Spinal cord (tissue), 10 donors: Measurements from ENCODE around the gene GIMAP4. TPM values are rescaled to one million over a fixed set of nuclear protein-coding genes. Genes with fewer than 3 reads are reported as not detected.

ENCODE experiments used
- DNase-seq, 6 donors: peaks; one replicate each; pipeline versions ENCODE4 v3.0.0 to v3.0.0-alpha.2; 2013 to 2015; ENCODE audit warnings: low spot score in 6 of 6, low read depth in 4 of 6
- H3K27ac ChIP-seq: one replicate; pipeline ENCODE4 v1.5.1; 2013; ENCODE audit warnings: low read depth, low read length, control low read depth
- H3K27me3 ChIP-seq: one replicate; pipeline ENCODE4 v1.6.1; 2013; ENCODE audit warnings: low read length; ENCODE audit not compliant: control insufficient read depth, insufficient read depth
- H3K36me3 ChIP-seq: one replicate; pipeline ENCODE4 v1.6.1; 2013; ENCODE audit warnings: low read length; ENCODE audit not compliant: control insufficient read depth, insufficient read depth
- H3K4me1 ChIP-seq: one replicate; pipeline ENCODE4 v1.6.1; 2013; ENCODE audit warnings: low read length; ENCODE audit not compliant: control insufficient read depth, insufficient read depth
- H3K4me3 ChIP-seq: one replicate; pipeline ENCODE4 v1.5.1; 2013; ENCODE audit warnings: low read depth, low read length, control low read depth
- H3K9me3 ChIP-seq: one replicate; pipeline ENCODE4 v1.6.1; 2013; ENCODE audit warnings: low read length; ENCODE audit not compliant: control insufficient read depth, insufficient read depth
- WGBS: methylation state at CpG from one replicate; pipeline ENCODE4 v1.1.5; 2013; ENCODE audit warnings: missing lambda C conversion rate; ENCODE audit not compliant: insufficient coverage; 5-methylcytosine and 5-hydroxymethylcytosine counted together
- polyA plus RNA-seq, 2 donors: library from polyadenylated mRNA; unstranded; fragments of 120-200 nt; gene quantifications; one replicate each; pipeline ENCODE4 v1.2.1, GENCODE V29; 2013; ENCODE audit not compliant: insufficient read length in 2 of 2
- total RNA-seq, 2 donors: library from RNA; depleted of rRNA in 1 of 2; stranded (reverse); fragments of 120-200 nt in 1 of 2; fragments of >200 nt in 1 of 2; gene quantifications; one replicate each; pipeline versions ENCODE4 v1.2.3 to v1.2.4, GENCODE V29; 2013 to 2014
- donor health status: healthy.

Gene GIMAP4
- total and polyA plus RNA-seq, 4 donors, result 14.8 to 46.2 (median 21.3) TPM

DNA sequence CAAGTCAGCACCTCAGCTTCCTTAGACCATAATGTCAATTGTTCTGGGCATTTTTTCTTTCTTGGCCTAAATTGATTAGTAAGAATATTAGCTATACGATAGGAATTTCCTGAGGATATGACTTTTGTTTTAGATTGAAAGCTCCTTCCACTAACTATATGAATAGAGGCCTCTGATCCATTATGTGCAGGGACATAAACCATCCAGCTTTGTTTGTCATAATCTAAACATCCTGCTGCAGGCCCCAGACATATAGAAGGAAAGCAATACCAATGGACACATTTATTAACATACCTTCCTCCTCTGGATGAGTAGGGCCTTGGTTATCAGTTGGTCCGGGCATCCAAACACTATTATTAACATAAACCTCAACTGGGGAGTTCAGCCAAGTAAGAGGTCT is 4.3 kb upstream of the GIMAP4 start:
- Histone ChIP-seq H3K27ac (no peak overlapping the region), H3K4me3 (no peak overlapping the region), H3K9me3 (no peaks in the 10 kb centered on the region), H3K36me3 (no peaks in the 10 kb centered on the region), H3K27me3 (no peaks in the 10 kb centered on the region), H3K4me1 (no peaks in the 10 kb centered on the region)
- no CpG with 5 or more reads among the region's 2 CpGs for WGBS
- DNase-seq, result no peak

GRCh38 chr7:150564006-150564405 is 3.2 kb upstream of the GIMAP4 start:
- H3K27me3 ChIP-seq, result no peaks in the 10 kb centered on the region
- no peak overlapping the region for H3K4me3 ChIP-seq
- no peak overlapping the region for H3K27ac ChIP-seq
- H3K36me3 ChIP-seq, result no peaks in the 10 kb centered on the region
- no peaks in the 10 kb centered on the region for H3K9me3 ChIP-seq
- WGBS, result 51% methylated on average over 5 of the region's 5 CpGs
- H3K4me1 ChIP-seq, result no peaks in the 10 kb centered on the region
- peak in 1 of 6 donors; percentile 21 for DNase-seq

DNA sequence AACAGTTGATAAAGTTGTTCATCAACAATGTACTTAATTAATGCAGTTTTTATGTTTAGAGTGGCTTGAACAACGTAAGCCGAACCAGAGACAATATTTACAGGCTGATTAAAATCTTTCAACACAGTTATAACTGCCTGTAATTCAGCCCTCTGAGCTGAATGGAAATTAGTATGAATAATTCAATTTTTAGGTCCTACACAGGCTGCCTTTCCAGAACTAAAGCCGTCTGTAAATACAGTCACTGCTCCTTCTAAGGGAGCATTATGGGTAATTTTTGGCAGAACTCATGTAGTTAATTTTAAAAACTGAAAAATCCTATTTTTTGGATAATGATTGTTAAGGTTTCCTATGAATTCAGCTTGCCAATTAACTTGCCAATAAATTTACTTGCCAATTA is 2.6 kb upstream of the GIMAP4 start:
- WGBS, result no CpG with 5 or more reads among the region's 3 CpGs
- DNase-seq, result peak in 2 of 6 donors; percentile 29 to 34
- H3K9me3 ChIP-seq, result no peaks in the 10 kb centered on the region

DNA sequence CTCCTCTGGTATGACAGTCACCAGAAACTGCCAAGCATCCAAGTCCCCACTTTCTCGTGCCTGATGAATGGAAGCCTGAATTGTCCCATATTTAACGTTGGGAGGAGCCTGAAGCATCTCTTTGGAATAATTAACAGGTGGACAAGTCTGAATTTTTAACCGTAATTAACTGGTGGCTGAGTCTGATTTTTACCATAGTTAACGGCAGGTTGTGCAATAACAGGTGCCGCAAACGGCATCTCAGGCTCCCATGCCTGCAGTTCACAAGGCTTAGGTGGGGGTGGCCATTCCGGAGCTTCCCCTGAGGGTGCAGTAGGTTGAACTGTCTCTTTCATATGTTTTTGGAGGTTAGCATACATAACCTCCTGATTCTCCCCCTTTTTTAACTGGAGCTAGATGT is 2.0 kb upstream of the GIMAP4 start:
- 81% methylated on average over 6 of the region's 7 CpGs for WGBS
- no peaks in the 10 kb centered on the region for H3K36me3 ChIP-seq
- H3K27me3 ChIP-seq, result no peaks in the 10 kb centered on the region

More for the DNA sequence above, 2.6 kb upstream of the GIMAP4 start:
- no peaks in the 10 kb centered on the region for H3K4me1 ChIP-seq
- no peak overlapping the region for H3K27ac ChIP-seq
- H3K27me3 ChIP-seq, result no peaks in the 10 kb centered on the region
- H3K4me3 ChIP-seq, result no peak overlapping the region
- H3K36me3 ChIP-seq, result no peaks in the 10 kb centered on the region

DNA sequence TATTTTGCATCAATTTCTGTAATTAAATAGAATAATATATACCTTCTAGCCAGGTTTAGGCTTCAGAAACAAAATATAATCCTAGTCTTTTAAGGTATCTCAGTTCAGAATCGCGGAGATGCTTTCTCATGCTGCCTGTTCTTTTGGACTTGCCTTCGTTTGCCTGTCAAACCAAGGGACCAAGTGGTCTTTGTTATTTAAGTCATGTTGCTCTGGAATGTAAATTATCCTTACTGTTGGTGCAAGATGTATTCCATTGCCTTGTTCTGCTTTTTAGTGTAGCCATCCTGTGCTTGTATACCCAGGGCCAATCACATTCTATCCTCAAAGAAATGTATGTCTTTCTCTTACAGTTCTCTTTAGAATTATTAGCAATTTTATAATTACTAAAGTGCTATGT is 1.1 kb upstream of the GIMAP4 start:
- no peaks in the 10 kb centered on the region for H3K36me3 ChIP-seq
- no CpG with 5 or more reads among the region's 3 CpGs for WGBS
- no peak overlapping the region for H3K4me3 ChIP-seq
- no peak for DNase-seq
- no peaks in the 10 kb centered on the region for H3K9me3 ChIP-seq
- no peak overlapping the region for H3K27ac ChIP-seq
- H3K4me1 ChIP-seq, result no peaks in the 10 kb centered on the region
- no peaks in the 10 kb centered on the region for H3K27me3 ChIP-seq

More for the DNA sequence above, 2.0 kb upstream of the GIMAP4 start:
- H3K9me3 ChIP-seq, result no peaks in the 10 kb centered on the region
- H3K4me1 ChIP-seq, result no peaks in the 10 kb centered on the region
- H3K27ac ChIP-seq, result no peak overlapping the region
- no peak for DNase-seq
- no peak overlapping the region for H3K4me3 ChIP-seq

- no peaks in the 10 kb centered on the region for H3K9me3 ChIP-seq
- no peak overlapping the region for H3K4me3 ChIP-seq
- DNase-seq, result no peak
- no peak overlapping the region for H3K27ac ChIP-seq
- H3K36me3 ChIP-seq, result no peaks in the 10 kb centered on the region
- no peaks in the 10 kb centered on the region for H3K4me1 ChIP-seq
- WGBS, result no CpG with 5 or more reads among the region's 1 CpG
- no peaks in the 10 kb centered on the region for H3K27me3 ChIP-seq
Observed at GRCh38 chr7:150566572-150566971, 618 bp upstream of the GIMAP4 start.

- Histone ChIP-seq H3K4me1 (no peaks in the 10 kb centered on the region), H3K4me3 (peak overlapping the region; percentile 7), H3K27ac (no peak overlapping the region), H3K36me3 (no peaks in the 10 kb centered on the region), H3K27me3 (no peaks in the 10 kb centered on the region), H3K9me3 (no peaks in the 10 kb centered on the region)
- DNase-seq, result no peak
- 80% methylated on average over 2 of the region's 3 CpGs for WGBS
Observed at GRCh38 chr7:150567871-150568301, 696 bp downstream of the GIMAP4 start.

- no peak overlapping the region for H3K27ac ChIP-seq
- no peaks in the 10 kb centered on the region for H3K36me3 ChIP-seq
- H3K4me1 ChIP-seq, result no peaks in the 10 kb centered on the region
- DNase-seq, result no peak
- H3K4me3 ChIP-seq, result no peak overlapping the region
- H3K9me3 ChIP-seq, result no peaks in the 10 kb centered on the region
- H3K27me3 ChIP-seq, result no peaks in the 10 kb centered on the region
- WGBS, result 67% methylated on average over 2 of the region's 2 CpGs
Observed at GRCh38 chr7:150568714-150569113, 1.5 kb downstream of the GIMAP4 start.

GRCh38 chr7:150569245-150569955 is 2.2 kb downstream of the GIMAP4 start:
- H3K4me3 ChIP-seq, result no peak overlapping the region
- H3K27me3 ChIP-seq, result no peaks in the 10 kb centered on the region
- WGBS, result 94% methylated on average over 5 of the region's 7 CpGs
- DNase-seq, result no peak
- no peaks in the 10 kb centered on the region for H3K9me3 ChIP-seq
- H3K27ac ChIP-seq, result no peak overlapping the region
- H3K4me1 ChIP-seq, result no peaks in the 10 kb centered on the region
- H3K36me3 ChIP-seq, result no peaks in the 10 kb centered on the region
